ENCODE measurements around the gene MTHFD1L.

DNA sequence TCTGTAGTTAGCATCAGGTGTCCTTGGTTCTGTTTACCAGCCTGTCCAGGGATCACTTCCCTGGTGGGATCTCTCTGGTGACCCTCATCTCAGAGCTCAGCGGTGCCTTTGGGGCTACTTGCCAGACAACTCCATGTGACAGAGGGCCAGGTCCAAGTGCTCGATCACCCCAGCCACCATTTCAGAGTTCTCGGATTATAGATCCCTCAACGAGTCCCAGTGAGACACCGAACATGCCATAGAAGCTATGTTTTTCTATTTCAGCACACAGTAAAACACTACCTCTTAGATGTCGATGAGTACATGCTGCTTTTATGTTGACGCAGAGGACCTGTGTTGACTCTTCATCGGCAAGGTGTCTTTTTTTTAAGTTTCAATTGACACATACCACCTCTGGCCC is 204.1 kb downstream of the MTHFD1L start:
- TF ChIP-seq, protein P1, sequence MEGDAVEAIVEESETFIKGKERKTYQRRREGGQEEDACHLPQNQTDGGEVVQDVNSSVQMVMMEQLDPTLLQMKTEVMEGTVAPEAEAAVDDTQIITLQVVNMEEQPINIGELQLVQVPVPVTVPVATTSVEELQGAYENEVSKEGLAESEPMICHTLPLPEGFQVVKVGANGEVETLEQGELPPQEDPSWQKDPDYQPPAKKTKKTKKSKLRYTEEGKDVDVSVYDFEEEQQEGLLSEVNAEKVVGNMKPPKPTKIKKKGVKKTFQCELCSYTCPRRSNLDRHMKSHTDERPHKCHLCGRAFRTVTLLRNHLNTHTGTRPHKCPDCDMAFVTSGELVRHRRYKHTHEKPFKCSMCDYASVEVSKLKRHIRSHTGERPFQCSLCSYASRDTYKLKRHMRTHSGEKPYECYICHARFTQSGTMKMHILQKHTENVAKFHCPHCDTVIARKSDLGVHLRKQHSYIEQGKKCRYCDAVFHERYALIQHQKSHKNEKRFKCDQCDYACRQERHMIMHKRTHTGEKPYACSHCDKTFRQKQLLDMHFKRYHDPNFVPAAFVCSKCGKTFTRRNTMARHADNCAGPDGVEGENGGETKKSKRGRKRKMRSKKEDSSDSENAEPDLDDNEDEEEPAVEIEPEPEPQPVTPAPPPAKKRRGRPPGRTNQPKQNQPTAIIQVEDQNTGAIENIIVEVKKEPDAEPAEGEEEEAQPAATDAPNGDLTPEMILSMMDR (IDR thresholded peaks at IDR 0.05), result no peak
- no peak for TF ChIP-seq POLR2A (IDR thresholded peaks at IDR 0.05)
